ENCODE data around the gene SEMA5A.

DNA sequence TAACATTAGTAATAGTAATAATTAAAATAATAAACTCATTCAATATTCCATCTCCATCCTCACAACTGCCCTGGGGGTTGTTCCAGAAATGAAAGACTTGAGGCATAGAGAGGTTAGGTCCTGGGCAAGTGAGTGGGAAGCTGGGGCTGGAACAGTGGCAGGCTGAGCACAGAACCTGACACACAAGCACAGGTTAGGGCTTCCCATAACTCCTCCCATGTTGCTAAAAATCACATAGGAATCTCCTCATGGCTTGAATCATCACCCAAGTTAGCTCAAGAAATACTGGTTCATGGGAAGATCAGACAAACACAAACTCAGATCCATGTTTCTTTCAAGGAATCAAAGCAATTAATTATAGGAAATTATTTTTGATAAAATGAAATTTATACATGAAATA lies 487.7 kb downstream of the SEMA5A start:
- TF ChIP-seq, protein P1, sequence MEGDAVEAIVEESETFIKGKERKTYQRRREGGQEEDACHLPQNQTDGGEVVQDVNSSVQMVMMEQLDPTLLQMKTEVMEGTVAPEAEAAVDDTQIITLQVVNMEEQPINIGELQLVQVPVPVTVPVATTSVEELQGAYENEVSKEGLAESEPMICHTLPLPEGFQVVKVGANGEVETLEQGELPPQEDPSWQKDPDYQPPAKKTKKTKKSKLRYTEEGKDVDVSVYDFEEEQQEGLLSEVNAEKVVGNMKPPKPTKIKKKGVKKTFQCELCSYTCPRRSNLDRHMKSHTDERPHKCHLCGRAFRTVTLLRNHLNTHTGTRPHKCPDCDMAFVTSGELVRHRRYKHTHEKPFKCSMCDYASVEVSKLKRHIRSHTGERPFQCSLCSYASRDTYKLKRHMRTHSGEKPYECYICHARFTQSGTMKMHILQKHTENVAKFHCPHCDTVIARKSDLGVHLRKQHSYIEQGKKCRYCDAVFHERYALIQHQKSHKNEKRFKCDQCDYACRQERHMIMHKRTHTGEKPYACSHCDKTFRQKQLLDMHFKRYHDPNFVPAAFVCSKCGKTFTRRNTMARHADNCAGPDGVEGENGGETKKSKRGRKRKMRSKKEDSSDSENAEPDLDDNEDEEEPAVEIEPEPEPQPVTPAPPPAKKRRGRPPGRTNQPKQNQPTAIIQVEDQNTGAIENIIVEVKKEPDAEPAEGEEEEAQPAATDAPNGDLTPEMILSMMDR (IDR thresholded peaks at IDR 0.05), result no peak
- no peak for TF ChIP-seq POLR2AphosphoS5 (IDR thresholded peaks at IDR 0.05; ENCODE audit: low read depth, low read length)
- TF ChIP-seq, protein P2, sequence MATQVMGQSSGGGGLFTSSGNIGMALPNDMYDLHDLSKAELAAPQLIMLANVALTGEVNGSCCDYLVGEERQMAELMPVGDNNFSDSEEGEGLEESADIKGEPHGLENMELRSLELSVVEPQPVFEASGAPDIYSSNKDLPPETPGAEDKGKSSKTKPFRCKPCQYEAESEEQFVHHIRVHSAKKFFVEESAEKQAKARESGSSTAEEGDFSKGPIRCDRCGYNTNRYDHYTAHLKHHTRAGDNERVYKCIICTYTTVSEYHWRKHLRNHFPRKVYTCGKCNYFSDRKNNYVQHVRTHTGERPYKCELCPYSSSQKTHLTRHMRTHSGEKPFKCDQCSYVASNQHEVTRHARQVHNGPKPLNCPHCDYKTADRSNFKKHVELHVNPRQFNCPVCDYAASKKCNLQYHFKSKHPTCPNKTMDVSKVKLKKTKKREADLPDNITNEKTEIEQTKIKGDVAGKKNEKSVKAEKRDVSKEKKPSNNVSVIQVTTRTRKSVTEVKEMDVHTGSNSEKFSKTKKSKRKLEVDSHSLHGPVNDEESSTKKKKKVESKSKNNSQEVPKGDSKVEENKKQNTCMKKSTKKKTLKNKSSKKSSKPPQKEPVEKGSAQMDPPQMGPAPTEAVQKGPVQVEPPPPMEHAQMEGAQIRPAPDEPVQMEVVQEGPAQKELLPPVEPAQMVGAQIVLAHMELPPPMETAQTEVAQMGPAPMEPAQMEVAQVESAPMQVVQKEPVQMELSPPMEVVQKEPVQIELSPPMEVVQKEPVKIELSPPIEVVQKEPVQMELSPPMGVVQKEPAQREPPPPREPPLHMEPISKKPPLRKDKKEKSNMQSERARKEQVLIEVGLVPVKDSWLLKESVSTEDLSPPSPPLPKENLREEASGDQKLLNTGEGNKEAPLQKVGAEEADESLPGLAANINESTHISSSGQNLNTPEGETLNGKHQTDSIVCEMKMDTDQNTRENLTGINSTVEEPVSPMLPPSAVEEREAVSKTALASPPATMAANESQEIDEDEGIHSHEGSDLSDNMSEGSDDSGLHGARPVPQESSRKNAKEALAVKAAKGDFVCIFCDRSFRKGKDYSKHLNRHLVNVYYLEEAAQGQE (IDR thresholded peaks at IDR 0.05; ENCODE audit: insufficient read depth in 1 of 2, low read depth in 2 of 2, low read length in 1 of 2), result no peak
